ENCODE measurements around the gene PLCD1.
A peak's percentile ranks its signal among the peaks of the same experiment; 100 is the strongest.

PLCD1 gene

DNA sequence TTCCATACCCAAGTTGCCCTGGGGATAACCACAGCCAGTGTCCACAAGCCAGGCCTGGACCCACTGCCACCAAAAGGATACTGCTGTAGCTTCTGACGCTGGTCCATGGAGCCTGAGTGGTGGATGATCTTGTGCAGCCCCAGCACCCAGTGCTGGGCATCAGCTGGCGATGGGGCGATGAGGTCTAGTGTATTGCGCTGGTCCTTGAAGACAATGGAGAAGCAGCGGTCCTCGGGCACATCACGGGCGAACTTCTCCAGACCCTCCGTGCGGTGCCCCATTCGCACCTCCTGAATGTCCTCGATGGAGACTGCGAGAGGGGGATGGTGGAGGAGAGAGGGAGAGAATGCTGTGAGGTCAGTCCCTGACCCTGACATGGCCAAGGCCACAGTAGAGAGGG lies 13.0 kb downstream of the PLCD1 start:
- no peak for DNase-seq

- DNase-seq: no peak
Observed at GRCh38 chr3:38015984-38016383, 13.5 kb downstream of the PLCD1 start.

GRCh38 chr3:38015485-38015884 lies 14.0 kb downstream of the PLCD1 start:
- no peak for DNase-seq

DNA sequence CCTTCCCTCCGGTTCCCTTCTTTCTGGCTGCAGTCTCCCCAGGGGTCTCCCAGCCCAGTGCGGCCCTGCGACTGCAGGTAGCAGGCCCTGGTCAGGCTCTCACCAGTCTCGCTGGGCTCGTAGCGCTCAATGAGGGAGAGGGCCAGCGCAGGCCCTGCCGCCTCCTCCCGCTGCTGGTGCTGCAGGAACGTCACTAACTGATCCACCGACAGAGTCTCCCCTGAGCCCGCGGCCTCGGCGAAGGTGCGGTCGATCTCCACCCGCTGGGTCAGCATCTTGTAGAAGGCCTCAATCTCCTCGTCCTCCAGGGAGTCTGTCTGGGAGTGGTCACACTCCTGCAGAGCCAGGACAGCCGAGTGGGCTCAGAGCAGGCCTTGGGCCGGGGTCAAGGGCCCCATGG lies 18.3 kb downstream of the PLCD1 start:
- no peak for DNase-seq

DNA sequence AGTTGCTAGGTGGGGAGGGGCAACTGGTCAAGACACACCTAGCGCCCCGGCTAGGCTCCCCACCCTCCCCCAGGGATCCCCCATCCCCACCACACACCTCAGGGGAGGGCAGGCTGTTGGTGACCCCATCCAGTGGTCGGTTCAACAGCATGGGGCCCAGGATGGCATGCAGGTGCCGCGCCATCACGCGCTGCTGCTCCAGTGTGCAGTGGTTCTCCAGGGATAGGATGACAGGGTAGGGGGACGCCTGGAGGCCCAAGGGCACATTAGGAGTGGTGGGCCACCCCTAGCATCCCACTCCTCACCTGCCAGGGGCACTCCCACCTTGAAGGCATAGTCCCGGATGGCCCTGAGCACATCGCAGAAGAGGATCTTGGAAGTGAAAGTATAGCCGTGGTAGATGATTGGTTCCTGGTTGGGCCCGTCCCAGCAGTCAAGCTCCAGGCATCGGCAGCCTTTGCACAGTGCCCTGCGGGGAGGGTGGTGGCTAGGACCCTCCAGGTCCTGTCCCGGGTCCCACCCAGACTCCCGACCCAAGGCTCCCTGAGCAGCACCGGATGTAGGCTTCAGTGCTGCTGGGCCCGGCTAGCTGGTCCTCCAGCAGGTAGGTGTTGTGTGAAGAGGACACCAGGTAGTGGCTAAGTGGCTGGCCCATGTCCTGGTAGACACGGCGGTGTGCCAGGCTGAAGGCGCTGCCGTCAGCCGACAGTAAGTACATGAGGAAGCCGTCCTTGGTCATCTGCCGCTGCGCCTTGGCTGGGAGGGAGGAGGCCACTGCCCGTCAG lies 19.4 kb downstream of the PLCD1 start:
- DNase-seq: no peak

DNA sequence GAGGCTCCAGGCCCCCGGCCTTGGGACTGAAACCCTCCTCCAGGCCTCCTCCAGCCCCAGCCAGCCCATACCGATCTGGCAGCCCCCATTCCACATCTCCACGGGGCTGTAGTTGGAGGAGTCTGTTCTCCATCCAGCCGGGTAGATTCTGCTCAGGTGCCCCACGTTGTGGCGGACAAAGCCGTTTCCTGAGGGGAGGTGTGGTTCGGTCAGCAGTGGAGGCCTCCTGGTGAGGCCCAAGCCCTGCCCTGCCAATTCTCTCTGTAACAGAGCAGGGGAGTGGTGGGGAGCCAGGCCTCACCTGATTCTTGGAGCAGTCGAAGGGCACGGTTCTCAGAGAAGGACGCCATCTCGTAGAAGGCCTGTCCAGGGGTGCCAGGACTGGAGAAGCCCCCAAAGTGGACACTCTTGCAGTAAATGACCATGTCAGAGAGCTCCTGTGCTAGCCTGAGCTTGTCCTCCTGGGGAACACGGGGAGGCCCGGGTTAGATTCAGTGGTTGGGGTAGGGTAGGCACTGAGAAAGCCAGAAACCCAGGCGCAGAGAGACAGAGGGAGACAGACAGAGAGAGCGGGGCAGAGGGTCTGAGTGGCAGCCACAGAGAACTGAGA lies 20.4 kb downstream of the PLCD1 start:
- DNase-seq: no peak

GRCh38 chr3:38008191-38008701 lies 21.2 kb downstream of the PLCD1 start:
- no peak for DNase-seq

DNA sequence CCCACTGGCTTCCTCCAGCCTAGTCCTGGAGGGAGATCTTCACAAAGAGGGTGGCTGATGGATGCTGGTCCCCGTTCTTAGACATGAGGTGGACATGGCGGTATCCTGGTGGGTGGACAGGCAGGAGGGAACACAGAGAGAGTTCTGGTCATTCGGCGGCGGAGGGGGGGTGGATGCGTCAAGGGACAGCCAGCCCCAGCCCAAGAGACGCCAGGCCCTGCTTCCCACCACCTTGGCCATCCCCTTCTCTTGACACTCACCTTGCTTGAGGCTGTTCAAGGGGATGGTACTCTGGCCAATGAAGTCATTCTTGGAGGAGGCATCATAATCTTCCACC lies 21.7 kb downstream of the PLCD1 start:
- DNase-seq: no peak

DNA sequence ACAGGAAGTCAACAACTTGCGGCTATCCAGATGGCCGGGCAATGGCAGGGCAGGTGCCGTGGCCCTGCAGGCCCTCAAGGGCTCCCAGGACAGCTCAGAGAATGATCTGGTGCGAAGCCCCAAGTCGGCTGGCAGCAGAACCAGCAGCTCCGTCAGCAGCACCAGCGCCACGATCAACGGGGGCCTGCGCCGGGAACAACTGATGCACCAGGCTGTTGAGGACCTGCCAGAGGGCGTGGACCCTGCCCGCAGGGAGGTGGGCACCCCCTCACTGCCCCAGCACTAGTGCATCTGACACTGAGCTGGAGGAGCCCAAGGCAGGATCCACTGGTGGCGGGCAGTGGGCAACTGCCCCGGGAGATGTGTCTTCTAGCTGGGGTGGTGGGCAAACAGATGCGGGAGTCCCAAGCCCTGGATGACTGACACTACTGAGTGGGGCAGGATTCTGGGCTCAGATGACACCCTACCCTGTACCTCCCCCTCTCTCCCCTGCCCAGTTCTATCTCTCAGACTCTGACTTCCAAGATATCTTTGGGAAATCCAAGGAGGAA lies 22.9 kb downstream of the PLCD1 start:
- no peak for DNase-seq

- DNase-seq: no peak
Observed at GRCh38 chr3:38006031-38006430, 23.4 kb downstream of the PLCD1 start.

DNA sequence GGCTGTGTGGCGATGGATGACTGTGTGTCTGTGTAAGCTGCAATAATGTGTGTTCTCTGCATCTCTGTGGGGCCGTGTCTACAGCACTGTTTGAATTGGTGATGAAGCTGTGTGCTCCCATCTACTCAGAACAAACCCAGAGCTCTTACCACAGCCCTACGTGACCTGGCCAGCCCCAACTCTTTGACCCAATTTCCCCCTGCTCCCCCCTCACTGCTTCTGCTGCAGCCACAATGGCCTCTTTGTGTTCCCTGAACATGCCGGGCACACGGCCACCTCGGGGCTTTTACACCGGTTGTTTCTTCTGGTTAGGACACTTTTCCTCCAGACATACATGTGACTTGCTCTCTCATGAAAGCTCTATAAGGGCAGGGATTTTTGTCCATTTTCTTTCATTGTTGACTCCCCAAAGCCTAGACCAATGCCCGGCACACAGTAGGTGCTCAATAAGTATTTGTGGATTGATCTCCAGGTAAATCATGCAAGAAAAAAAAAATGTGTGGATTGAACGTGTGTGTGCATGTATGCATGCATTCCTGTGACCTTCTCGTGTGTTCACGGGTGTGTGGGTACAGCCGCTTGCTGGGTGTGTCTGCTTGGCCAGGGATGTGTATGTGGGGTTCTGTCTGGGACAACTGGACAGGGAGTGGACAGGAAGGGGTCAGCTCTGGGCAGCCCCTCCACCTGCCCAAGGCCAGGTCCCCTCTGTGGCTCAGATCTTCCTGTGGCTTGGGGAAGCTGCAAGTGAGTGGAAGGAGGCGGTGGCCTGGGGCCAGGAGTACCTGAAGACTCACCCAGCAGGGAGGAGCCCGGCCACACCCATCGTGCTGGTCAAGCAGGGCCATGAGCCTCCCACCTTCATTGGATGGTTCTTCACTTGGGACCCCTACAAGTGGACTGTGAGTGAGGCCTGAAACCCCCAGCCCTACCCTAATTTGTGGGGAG lies 24.1 kb downstream of the PLCD1 start:
- no peak for DNase-seq

- peak; percentile 75 for DNase-seq
Observed at GRCh38 chr3:38004415-38005075, 24.9 kb downstream of the PLCD1 start.

DNA sequence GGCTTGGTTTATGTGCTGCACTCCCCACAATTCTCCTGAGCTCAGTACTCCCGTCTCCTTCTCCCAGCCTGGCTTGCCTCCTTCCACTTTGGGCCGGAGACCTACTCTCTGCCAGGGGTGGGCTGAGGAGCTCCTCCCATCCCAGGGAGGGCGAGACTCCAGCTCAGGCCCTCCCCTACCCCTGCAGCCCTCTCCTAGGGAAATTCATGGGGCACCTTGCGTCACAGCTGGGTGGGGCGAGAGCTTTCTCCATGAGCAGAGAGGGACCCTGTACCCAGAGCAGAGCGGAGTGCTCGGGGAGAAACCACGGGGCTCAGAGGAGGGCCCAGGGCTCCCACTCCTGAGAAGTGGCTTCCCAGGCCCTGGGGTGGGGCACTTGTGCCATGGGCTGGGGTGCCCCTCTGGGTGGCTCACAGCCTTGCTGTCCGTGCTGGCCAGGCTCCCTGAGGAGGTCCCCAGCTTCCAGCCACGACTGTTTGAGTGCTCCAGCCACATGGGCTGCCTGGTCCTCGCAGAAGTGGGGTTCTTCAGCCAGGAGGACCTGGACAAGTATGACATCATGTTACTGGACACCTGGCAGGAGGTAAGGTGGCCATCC lies 25.5 kb downstream of the PLCD1 start:
- DNase-seq: no peak

DNA sequence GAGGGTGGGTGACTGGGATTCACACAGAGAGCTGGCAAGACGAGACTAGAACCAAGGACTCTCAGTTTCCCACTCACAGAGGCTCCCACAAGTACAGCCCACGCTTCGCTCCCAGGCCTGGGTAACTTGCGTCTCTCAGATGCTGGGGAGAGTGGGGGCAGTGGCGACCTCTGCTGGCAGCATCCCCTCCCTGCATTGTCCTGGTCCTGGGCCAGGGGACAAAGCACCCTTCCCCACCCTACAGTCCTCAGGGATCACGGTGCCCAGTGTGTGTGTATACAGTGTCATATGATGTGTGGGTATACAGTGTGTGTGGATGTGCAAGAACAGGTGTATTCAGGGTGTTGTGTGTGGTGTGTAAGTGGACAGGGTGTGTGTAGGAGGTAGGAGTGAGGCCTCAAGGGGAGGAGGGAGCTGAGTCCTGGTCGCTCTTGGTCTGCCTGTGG lies 26.0 kb downstream of the PLCD1 start:
- peak; percentile 41 for DNase-seq

DNA sequence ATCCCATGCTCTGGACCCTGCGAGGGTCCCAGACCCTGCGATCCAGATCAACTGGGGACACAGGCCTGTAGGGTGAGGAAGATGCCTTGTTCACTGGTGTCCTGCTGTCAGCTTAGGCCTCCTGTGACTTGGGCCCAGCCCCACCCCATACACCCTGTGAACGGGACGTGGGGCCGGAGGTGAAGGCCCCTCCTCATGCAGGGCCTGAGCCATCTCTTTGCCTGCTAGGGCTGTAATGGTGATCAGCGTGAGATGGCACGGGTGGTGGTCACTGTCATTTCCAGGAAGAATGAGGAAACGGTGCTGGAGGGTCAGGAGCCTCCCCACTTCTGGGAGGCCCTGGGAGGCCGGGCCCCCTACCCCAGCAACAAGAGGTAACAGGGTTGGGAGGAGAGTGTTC lies 26.5 kb downstream of the PLCD1 start:
- no peak for DNase-seq

DNA sequence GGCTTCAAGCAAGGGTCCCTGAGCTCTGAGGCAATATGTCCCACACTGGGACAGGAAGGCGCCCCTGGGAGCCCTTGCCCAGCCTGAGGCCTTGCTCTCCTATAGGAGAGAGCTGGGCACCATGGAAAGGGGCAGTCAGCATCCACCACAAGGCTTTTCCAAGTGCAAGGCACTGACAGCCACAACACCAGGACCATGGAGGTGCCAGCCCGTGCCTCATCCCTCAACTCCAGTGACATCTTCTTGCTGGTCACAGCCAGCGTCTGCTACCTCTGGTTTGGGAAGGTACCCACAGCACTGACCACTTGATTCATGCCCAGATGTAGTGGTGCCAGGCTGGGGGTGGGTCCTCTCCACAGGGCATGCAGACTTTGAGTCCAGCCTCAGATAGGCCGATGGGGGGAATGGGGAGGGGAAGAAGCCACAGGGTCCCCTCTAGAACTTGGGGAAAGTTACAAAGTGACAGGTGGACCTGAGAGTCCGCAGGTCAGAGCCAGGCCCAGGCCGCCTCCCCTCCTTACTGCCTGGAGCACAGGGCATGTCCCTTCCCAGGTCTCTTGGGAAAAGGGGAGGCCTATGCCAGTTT lies 27.1 kb downstream of the PLCD1 start:
- no peak for DNase-seq

DNA sequence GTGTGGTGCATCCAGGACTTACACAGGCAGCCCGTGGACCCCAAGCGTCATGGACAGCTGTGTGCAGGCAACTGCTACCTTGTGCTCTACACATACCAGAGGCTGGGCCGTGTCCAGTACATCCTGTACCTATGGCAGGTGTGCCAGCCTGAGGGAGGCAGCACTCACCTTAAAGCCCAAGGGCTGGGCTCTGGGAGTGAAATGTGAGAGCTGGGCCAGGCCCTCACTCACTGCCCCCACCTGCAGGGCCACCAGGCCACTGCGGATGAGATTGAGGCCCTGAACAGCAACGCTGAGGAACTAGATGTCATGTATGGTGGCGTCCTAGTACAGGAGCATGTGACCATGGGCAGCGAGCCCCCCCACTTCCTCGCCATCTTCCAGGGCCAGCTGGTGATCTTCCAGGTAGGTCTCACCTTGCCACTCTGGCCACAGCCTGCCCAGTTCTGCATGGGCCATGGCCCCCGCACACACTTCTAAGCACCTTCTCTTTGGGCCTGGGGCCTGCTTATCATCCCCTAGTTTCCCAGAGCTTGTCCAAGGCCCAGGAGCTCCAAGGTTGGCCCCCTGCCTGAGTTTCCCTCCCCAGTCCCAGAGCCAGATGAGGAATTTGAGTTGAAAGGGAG lies 27.9 kb downstream of the PLCD1 start:
- DNase-seq: peak; percentile 8

- DNase-seq: no peak
Observed at GRCh38 chr3:38000965-38001455, 28.4 kb downstream of the PLCD1 start.

DNA sequence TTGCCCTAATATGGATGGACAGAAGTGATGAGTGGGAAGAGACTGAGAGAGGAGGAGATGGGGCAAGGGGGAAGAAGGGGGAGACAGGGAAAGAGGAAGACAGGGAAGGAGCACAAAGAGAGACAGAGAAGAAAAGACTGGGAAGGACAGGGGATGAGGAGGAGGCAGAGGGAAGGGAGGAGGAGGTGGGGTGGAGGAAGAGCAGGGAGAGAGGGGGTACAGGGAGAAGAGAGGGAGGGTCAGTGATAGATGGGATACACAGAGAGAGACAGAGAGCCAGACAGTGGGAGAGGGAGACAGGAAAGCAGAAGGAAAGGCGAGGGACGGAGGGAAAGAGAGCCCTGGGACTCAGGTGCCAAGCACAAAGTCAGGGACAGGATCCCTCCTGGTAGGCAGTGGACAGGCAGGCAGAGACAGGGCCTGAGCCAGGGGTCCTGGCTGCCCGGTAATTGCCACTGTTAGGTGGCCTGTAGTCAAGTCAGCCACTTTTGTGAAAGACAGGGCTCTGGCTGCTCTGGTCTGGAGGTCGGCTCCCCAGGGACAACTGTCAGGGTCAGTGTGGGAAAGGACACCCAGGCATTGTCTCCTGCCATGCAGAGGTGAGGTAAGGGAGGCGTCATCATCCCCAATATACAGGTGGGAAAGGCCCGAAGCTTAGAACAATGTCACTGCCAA lies 29.1 kb downstream of the PLCD1 start:
- DNase-seq: no peak

GRCh38 chr3:37999836-38000235 lies 29.6 kb downstream of the PLCD1 start:
- DNase-seq: no peak

Measured in hematopoietic multipotent progenitor cell treated with erythropoietin and hydrocortisone succinate and interleukin-3 and kit ligand, for 8 days (in vitro differentiated cells).